ENCODE results near the gene OR2S2.

DNA sequence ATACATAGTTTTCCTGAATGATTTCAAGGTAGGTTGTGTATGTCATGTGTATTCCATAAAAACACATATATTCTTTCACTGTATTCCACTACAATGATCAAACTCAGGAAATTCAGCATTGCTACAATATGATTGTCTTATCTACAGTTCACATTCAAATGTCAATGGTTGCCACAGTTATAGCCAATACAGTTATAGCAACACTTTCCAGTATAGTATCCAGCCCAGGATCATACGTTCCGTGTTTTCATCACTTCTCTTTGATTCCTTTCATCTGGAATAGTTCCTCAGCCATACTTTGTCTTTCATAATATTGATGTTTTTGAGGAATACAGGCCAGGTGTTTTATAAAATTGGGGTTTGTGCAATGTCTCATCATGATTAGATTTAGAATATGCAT, 9.5 kb downstream of the OR2S2 start:
- TF ChIP-seq POLR2AphosphoS5 (IDR thresholded peaks at IDR 0.05; ENCODE audit: insufficient read depth in 1 of 2, low read depth in 1 of 2), result no peak
- TF ChIP-seq CTCF (IDR thresholded peaks at IDR 0.05), result no peak
- no peak for TF ChIP-seq POLR2A (IDR thresholded peaks at IDR 0.05)

All from vagina (tissue), 2 donors.